ENCODE data around the gene RBMS3.
A peak's percentile ranks its signal among the peaks of the same experiment; 100 is the strongest.

RBMS3 gene

GRCh38 chr3:30011237-30011803 lies 730.4 kb downstream of the RBMS3 start:
- TF ChIP-seq, protein P1, sequence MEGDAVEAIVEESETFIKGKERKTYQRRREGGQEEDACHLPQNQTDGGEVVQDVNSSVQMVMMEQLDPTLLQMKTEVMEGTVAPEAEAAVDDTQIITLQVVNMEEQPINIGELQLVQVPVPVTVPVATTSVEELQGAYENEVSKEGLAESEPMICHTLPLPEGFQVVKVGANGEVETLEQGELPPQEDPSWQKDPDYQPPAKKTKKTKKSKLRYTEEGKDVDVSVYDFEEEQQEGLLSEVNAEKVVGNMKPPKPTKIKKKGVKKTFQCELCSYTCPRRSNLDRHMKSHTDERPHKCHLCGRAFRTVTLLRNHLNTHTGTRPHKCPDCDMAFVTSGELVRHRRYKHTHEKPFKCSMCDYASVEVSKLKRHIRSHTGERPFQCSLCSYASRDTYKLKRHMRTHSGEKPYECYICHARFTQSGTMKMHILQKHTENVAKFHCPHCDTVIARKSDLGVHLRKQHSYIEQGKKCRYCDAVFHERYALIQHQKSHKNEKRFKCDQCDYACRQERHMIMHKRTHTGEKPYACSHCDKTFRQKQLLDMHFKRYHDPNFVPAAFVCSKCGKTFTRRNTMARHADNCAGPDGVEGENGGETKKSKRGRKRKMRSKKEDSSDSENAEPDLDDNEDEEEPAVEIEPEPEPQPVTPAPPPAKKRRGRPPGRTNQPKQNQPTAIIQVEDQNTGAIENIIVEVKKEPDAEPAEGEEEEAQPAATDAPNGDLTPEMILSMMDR (IDR thresholded peaks at IDR 0.05; ENCODE audit: control extremely low read depth, extremely low read depth, low read depth, missing control alignments) = no peak
- DNase-seq (ENCODE audit: extremely low spot score) = no peak
- CTCF ChIA-PET = interaction anchor here (1.4 to 4.7 kb wide), 8 partner anchors 8 to 682 kb away, joined by 3 to 45 read pairs (median 12); no protein-coding TSS in a partner anchor
- POLR2A ChIA-PET = no interaction called here

DNA sequence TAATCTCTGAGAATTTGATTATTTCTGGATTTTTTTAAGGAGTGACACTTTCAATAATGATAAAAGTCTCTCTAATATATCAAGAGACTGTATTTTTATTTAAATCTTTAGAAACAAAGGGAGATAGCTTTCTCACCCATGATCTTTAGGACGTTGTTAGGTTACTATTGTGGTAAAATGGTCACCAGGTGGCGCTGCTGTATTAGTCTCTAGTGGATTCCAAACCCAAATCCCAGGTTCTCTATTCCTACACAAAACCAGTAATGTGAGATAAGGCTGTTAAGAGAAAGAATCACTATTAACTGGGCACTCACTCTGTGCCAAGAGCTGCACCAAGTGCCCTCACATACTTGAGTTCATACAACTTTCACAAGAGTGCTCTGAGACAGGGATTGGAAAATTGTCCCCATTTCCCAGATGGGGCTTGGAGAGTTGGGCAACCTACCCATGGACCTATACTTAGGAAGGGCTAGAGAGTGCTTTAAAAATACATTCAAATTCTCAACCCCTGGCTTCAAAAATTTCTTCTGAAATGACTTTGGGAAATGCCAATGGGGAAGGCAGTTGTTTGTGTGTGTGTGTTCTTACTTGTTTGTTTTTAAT lies 732.2 kb downstream of the RBMS3 start:
- peak; percentile 18 for DNase-seq (ENCODE audit: extremely low spot score)
- ChIA-PET CTCF (interaction anchor here (0.7 to 4.7 kb wide), 16 partner anchors 10 to 1756 kb away, joined by 3 to 45 read pairs (median 4); no protein-coding TSS in a partner anchor), POLR2A (no interaction called here)
- TF ChIP-seq, protein P1 (IDR thresholded peaks at IDR 0.05; ENCODE audit: control extremely low read depth, extremely low read depth, low read depth, missing control alignments) = peak; percentile 60

- DNase-seq (ENCODE audit: extremely low spot score) = no peak
- CTCF ChIA-PET = interaction anchor here (2.1 kb wide), 1 partner anchor 181 kb away, joined by 5 read pairs; no protein-coding TSS in a partner anchor
- POLR2A ChIA-PET = no interaction called here
- TF ChIP-seq, protein P1 (IDR thresholded peaks at IDR 0.05; ENCODE audit: control extremely low read depth, extremely low read depth, low read depth, missing control alignments) = no peak
Observed at GRCh38 chr3:30017901-30018300, 737.0 kb downstream of the RBMS3 start.

DNA sequence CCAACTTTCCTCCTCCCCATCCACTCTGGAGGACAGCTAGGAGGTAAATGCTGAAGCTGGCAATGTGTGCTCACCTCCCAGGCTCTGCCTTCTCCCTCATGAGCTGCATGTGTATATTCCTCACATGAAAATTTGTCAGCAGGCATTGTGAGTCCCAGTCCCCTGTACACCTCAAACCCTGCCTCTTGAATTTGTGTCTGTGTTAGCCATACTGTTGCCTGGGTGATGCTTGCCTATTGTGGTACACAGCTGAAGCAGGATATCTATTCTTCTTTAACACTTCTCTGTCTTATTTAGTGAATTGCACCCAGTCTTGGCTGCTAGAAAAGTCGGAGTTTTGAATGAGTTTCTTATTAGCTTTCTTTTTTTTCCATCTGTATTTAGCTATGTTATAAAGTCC lies 739.5 kb downstream of the RBMS3 start:
- ChIA-PET CTCF (interaction anchor here (1.1 to 1.4 kb wide), 3 partner anchors 9 to 179 kb away, joined by 3 to 5 read pairs (median 4); no protein-coding TSS in a partner anchor), POLR2A (no interaction called here)

GRCh38 chr3:30024466-30024865 lies 743.6 kb downstream of the RBMS3 start:
- no peak for DNase-seq (ENCODE audit: extremely low spot score)
- ChIA-PET POLR2A (no interaction called here), CTCF (no interaction called here)
- TF ChIP-seq, protein P1 (IDR thresholded peaks at IDR 0.05; ENCODE audit: control extremely low read depth, extremely low read depth, low read depth, missing control alignments) = no peak

More for the DNA sequence above, 739.5 kb downstream of the RBMS3 start:
- TF ChIP-seq, protein P1 (IDR thresholded peaks at IDR 0.05; ENCODE audit: control extremely low read depth, extremely low read depth, low read depth, missing control alignments) = no peak
- no peak for DNase-seq (ENCODE audit: extremely low spot score)

DNA sequence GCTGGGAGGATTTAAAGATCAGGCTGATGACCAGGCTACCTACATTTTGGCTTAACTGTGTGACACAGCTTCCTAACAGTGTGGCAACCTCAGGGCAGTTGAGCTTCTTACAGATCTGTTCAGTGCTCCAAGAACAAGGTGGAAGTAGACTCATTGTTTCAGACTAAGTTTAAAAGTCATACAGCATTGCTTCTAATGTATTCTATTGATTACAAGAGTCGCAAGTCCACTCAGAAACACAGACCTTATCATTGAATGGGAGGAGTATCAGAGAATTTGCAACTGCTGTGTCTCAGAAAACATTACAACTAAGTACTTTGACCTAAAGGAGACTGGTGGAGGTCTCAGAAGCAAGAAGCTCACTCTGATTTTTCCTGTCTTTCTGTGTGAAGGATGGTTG lies 746.0 kb downstream of the RBMS3 start:
- TF ChIP-seq, protein P1 (IDR thresholded peaks at IDR 0.05; ENCODE audit: control extremely low read depth, extremely low read depth, low read depth, missing control alignments) = no peak
- ChIA-PET POLR2A (no interaction called here), CTCF (interaction anchor here (1.4 kb wide), 1 partner anchor 21 kb away, joined by 4 read pairs; no protein-coding TSS in a partner anchor)
- DNase-seq (ENCODE audit: extremely low spot score) = no peak

Data from GM10248 (cell line).